OCI-M1 (cell line): ENCODE measurements around the gene OPTN.
"Not testable (repeated sequence)": the region's sequence is repeated elsewhere in the genome, so short reads cannot be mapped to it uniquely, and the experiment has no call there.

Experiments used
- DNase-seq: peaks from one replicate; lab custom pipeline; 2025; lab: John Stamatoyannopoulos, UW

The OPTN gene

DNA sequence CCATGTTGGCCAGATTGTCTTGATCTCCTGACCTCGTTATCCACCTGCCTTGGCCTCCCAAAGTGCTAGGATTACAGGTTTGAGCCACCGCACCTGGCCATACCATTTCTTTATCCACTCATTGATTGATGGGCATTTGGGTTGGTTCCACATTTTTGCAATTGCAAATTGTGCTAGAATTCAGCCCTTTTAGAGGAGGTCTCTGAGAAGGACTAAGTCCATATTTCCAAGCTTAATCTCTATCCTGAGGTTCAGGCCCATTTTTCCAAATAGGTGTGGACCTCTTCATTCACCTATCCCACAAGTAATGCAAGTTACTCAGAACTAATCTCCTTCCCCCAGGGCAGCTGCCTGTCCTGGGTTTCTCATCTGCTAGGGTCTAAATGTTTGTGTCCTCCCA is 9.7 kb upstream of the OPTN start:
- no peak for DNase-seq

- peak; percentile 84 for DNase-seq
Observed at GRCh38 chr10:13091801-13092200, 8.2 kb upstream of the OPTN start.

DNA sequence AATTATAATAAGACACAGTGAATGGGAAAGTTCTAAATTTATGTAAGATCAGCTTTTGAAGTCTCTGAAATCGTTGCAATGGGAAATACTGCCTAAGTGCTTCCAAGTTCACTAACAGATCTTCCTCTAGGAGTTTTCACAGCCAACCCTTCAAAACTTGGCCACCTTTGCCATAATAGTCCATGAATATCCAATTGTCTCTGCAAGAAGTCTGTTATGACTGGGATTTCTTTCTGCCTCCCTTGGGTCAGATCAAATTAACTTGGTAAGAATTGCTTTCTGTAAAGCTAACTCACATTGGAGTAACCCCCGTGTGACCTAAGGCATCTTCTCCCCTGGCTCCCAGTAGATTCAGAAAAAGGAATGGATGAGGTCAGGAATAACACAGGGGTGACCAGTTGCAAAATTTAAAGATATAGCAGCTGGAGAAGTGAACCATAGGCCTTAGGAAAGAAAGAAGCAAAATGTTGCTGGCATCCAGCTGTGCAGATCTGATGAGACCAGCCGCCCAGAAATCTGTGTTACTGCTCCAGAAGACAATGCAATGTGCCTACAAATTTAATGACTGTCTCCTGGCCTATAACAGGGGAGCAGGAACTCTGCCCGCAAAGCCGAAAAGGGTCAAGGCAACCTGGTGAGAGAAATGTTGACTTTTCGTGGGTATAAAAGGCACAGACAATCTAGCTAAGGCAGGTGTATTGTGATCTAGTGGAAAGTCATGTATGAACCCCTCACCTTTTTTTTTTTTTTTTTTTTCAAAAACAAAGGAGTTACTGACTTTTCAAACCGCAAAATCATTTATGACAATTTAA is 7.5 kb upstream of the OPTN start:
- no peak for DNase-seq

GRCh38 chr10:13094082-13094481 is 5.9 kb upstream of the OPTN start:
- not testable (repeated sequence) for DNase-seq

DNA sequence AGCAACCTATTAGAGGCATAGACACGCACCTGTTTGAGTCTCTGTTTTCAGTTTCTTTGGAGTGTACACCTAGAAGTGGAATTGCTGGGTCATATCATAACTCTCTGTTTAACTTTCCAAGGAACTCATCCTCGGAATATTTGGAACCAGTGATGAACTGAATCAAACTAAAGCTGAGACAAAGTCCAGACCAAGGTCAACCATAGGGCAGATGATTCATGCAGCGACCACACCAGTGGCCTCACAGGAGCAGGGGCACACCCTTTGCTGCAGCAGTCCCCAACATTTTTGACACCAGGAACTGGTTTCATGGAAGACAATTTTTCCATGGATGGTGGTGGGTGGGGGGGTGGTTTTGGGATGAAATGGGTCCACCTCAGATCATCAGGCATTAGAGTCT is 4.9 kb upstream of the OPTN start:
- no peak for DNase-seq

- no peak for DNase-seq
Observed at GRCh38 chr10:13095929-13096328, 4.0 kb upstream of the OPTN start.

DNA sequence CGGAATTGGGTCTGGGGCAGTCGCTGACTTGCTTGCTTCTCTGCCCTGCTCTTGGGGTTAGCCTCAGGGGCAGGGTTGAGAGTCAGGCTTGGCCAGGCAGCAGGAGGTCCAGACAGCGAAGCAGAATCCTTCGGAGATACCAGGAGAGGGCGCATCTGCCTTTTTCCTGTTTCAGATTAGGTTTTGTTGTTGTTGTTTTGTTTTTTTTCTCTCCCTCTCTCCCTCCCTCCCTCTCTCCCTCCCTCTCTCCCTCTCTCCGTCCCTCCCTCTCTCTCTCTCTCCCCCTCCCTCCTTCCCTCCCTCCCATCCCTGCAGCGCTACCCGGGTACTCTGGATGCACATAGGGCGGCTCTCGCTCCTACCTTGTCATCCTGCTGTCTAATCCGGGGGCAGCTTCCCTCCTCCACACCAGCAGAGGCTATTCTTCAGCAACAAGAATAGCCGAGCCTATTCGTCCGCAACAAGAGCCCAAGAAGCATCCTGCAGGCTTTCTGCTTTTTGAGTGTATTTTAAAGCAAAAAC is 758 bp upstream of the OPTN start:
- DNase-seq = peak; percentile 79

DNA sequence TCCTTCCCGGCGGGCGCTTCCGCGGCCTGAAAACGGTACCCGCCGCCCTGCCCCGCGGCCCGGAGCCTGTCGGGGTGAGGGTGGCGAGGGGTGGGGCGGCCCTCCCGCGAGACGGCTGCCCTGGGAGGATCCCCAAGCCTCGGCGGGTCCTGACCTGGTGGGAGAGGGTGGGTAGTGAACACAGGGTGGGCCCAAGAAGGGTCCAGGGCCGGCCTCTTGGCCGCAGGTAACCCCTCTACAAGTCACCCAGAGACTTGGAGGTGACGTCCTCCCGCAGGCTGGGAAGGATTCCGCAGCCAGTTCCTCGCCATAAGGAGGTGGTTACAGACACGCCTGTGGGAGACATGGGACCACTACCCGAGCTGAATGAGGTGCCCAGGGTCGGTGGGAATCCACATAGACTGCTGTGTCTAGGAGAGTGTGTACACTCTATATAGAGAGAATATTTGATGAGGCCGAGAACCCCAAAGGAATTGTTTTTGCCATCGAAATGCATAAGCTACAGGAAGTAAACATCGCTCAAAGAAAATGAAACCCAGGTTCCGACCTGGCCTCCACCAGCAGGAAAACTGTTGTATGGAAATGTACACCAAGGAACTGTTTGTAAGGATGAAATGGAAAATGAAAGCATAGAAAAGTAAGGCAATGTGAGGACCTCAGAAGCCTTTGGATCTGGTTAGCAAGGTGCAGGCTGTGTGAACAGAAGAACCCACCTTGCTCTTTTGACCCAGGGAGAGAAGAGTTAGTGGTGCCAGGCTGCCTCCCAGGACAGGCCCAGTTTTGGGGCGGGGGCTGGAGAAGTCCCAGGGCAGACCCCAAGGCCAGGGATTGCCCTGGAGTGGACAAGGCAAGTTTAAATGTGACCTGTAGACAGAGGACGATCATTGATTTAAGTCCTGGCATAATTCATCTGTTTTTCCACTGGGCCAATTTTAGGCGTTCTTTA is 659 bp downstream of the OPTN start:
- peak; percentile 67 for DNase-seq

GRCh38 chr10:13102002-13102794 is 2.2 kb downstream of the OPTN start:
- peak; percentile 24 for DNase-seq

GRCh38 chr10:13103554-13103953 is 3.6 kb downstream of the OPTN start:
- DNase-seq = no peak

GRCh38 chr10:13104697-13105096 is 4.7 kb downstream of the OPTN start:
- DNase-seq = no peak

DNA sequence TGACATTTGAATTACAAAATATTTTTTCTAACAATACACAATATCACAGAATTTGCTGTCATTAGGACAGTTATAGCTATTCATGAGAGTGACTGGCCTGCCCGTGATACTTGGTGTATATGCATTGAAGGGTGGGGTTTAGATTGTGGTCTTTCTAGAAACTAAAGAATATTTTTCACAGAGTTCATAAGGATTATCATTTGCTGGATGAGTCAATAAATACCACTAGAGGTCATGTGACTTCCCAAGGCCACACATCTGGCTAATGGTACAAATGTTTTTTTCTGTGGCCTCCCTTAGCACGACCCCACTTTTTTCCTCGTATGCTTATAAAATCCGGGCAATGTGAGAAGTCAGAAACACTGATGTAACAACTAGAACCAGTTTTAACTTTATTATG is 5.2 kb downstream of the OPTN start:
- DNase-seq = peak; percentile 12

DNA sequence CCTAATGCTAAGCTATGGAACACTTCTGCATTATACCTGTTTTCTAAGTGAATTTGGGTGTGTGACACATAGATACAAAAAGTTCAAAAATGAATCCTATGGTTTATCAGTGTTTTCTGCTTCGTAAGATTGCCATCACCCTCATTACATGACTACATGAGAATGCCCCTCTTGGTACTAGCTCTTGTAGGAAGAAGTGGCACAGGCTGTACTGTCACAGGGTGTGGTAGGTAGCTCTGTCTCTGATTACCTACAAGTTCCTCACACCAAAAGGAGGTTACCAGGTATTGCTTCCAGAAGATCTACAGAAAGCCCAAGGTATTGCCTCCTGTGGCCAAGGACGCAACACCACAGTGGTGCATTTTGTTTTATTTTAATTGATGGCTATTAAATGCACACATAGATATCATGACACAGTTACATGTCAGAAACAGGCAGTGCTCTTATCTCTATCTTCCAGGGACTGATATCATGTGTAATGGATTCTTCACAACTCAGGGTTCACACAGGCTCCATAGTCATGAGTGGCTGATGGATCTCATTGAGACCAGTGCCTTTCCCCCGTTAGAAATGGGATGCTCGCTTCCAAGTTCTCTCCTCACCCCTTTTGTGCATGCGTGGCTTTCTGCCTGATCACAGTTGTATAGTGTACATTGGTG is 6.6 kb downstream of the OPTN start:
- no peak for DNase-seq

GRCh38 chr10:13110908-13111307 is 10.9 kb downstream of the OPTN start:
- no peak for DNase-seq

- no peak for DNase-seq
Observed at GRCh38 chr10:13113544-13113943, 13.6 kb downstream of the OPTN start.

GRCh38 chr10:13115832-13116803 is 16.2 kb downstream of the OPTN start:
- DNase-seq = peak; percentile 46

DNA sequence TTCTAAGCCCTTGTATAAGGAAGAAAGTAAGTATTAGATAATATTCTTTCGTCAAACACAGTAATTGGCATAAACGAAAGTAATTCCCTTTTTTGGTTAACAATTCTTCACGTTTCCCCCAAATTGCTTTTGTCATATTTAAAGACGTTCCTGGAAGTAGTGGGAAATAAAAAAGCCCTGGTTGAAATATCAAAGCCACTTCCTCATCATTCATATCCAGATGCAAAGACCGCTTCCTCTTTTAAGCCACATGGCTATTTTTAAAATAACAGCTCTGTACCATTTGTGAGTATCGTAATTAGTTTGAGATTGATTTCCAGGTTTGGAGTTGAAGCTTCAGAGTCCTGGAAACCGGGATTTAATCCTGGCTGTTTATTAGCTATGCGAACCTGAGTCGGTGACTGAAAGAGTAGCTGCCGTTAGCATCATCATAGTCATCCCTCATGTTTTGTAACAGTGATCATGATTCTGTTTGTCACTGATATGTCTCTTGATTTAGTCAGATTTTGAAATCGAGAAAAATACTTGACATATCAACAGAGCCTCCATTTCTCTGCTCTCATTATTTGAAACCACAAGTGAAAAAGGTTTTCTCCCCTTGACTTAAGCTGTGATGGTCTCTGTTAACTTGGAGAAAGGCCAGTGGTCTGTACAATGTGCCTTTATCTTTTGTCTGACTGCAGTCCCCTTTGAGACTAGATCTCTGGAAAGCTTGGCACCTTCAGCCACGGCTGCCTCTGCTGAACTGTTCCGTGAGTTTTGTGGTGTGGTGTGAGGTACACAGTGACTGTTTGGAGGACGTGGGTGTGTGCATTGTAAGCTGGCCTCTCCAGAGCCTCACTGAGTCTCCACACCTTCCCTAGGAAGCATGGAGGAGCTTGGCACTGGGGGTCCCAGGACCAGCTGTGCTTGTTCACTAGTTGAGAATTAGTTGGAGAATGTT is 18.1 kb downstream of the OPTN start:
- DNase-seq = peak; percentile 87

GRCh38 chr10:13118784-13119410 is 18.9 kb downstream of the OPTN start:
- no peak for DNase-seq
